Stomach smooth muscle (tissue), 2 donors: ENCODE results near the gene CD9.

Experiments used
- H3K27ac ChIP-seq: one replicate; pipeline ENCODE4 v1.7.0; 2013; ENCODE audit warnings: mild to moderate bottlenecking, low read length, inconsistent platforms
- H3K27me3 ChIP-seq, 2 donors: one replicate each; pipeline ENCODE4 v1.7.0; 2013; ENCODE audit warnings: low read length in 2 of 2; ENCODE audit not compliant: insufficient read depth in 2 of 2, control insufficient read depth in 1 of 2
- H3K36me3 ChIP-seq, 2 donors: one replicate each; pipeline ENCODE4 v1.7.0; 2013; ENCODE audit warnings: low read length in 2 of 2; ENCODE audit not compliant: control insufficient read depth in 2 of 2, insufficient read depth in 2 of 2
- H3K4me1 ChIP-seq: one replicate; pipeline ENCODE4 v1.7.0; 2013; ENCODE audit warnings: low read length; ENCODE audit not compliant: control insufficient read depth, insufficient read depth
- H3K4me3 ChIP-seq, 2 donors: one replicate each; pipeline ENCODE4 v1.7.0; 2013; ENCODE audit warnings: low read length in 2 of 2
- H3K9ac ChIP-seq, 2 donors: one replicate each; pipeline ENCODE4 v1.7.0; 2013; ENCODE audit warnings: low read length in 2 of 2, mild to moderate bottlenecking in 1 of 2
- H3K9me3 ChIP-seq, 2 donors: one replicate each; pipeline ENCODE4 v1.7.0; 2013; ENCODE audit warnings: low read length in 2 of 2; ENCODE audit not compliant: control insufficient read depth in 2 of 2
- donor health status: healthy.
- donor health status: Pancreatic carcinoma.

CD9 gene

GRCh38 chr12:6278439-6279255 lies 78.4 kb downstream of the CD9 start:
- no peaks in the 10 kb centered on the region for H3K27me3 ChIP-seq
- peak overlapping the region; percentile 75 to 85 for H3K9ac ChIP-seq
- H3K4me3 ChIP-seq: peak overlapping the region; percentile 57 to 72
- H3K9me3 ChIP-seq: no peaks in the 10 kb centered on the region
- peaks cover 46% of the 10 kb centered on the region for H3K4me1 ChIP-seq
- no peaks in the 10 kb centered on the region for H3K36me3 ChIP-seq
- H3K27ac ChIP-seq: peak overlapping the region; percentile 84

- no peaks in the 10 kb centered on the region for H3K9me3 ChIP-seq
- peak overlapping the region; percentile 84 for H3K27ac ChIP-seq
- H3K36me3 ChIP-seq: no peaks in the 10 kb centered on the region
- no peaks in the 10 kb centered on the region for H3K27me3 ChIP-seq
- peak overlapping the region; percentile 5 to 38 for H3K9ac ChIP-seq
- no peak overlapping the region for H3K4me3 ChIP-seq
- H3K4me1 ChIP-seq: peaks cover 42% of the 10 kb centered on the region
These were observed 79.0 kb downstream of the CD9 start for GRCh38 chr12:6279256-6279628.

- no peaks in the 10 kb centered on the region for H3K36me3 ChIP-seq
- peaks cover 38% of the 10 kb centered on the region for H3K4me1 ChIP-seq
- no peaks in the 10 kb centered on the region for H3K27me3 ChIP-seq
- H3K4me3 ChIP-seq: peak overlapping the region in 1 of 2 donors; percentile 15
- no peaks in the 10 kb centered on the region for H3K9me3 ChIP-seq
- peak overlapping the region; percentile 21 to 38 for H3K9ac ChIP-seq
- peak overlapping the region; percentile 84 for H3K27ac ChIP-seq
These were observed 79.4 kb downstream of the CD9 start for GRCh38 chr12:6279631-6280030.

- Histone ChIP-seq H3K4me3 (peak overlapping the region; percentile 15 to 26), H3K27me3 (no peaks in the 10 kb centered on the region), H3K27ac (peak overlapping the region; percentile 84), H3K9ac (peak overlapping the region; percentile 36 to 40), H3K9me3 (no peaks in the 10 kb centered on the region), H3K4me1 (peaks cover 40% of the 10 kb centered on the region), H3K36me3 (no peaks in the 10 kb centered on the region)
These were observed 79.9 kb downstream of the CD9 start for GRCh38 chr12:6280053-6280469.

- H3K27me3 ChIP-seq: no peaks in the 10 kb centered on the region
- H3K9me3 ChIP-seq: no peaks in the 10 kb centered on the region
- peak overlapping the region; percentile 84 for H3K27ac ChIP-seq
- H3K9ac ChIP-seq: peak overlapping the region in 1 of 2 donors; percentile 40
- H3K4me3 ChIP-seq: peak overlapping the region in 1 of 2 donors; percentile 26
- H3K36me3 ChIP-seq: no peaks in the 10 kb centered on the region
- H3K4me1 ChIP-seq: peaks cover 41% of the 10 kb centered on the region
These were observed 80.5 kb downstream of the CD9 start for GRCh38 chr12:6280672-6281071.

- H3K36me3 ChIP-seq: no peaks in the 10 kb centered on the region
- H3K4me1 ChIP-seq: peaks cover 41% of the 10 kb centered on the region
- no peak overlapping the region for H3K9ac ChIP-seq
- no peak overlapping the region for H3K4me3 ChIP-seq
- no peaks in the 10 kb centered on the region for H3K9me3 ChIP-seq
- H3K27ac ChIP-seq: no peak overlapping the region
- H3K27me3 ChIP-seq: no peaks in the 10 kb centered on the region
These were observed 81.0 kb downstream of the CD9 start for GRCh38 chr12:6281081-6281809.

- no peaks in the 10 kb centered on the region for H3K27me3 ChIP-seq
- no peaks in the 10 kb centered on the region for H3K9me3 ChIP-seq
- no peak overlapping the region for H3K27ac ChIP-seq
- H3K4me3 ChIP-seq: no peak overlapping the region
- no peaks in the 10 kb centered on the region for H3K36me3 ChIP-seq
- H3K4me1 ChIP-seq: peaks cover 41% of the 10 kb centered on the region
- H3K9ac ChIP-seq: no peak overlapping the region
These were observed 82.2 kb downstream of the CD9 start for GRCh38 chr12:6282453-6282840.

GRCh38 chr12:6284273-6284672 lies 84.1 kb downstream of the CD9 start:
- H3K27ac ChIP-seq: no peak overlapping the region
- H3K4me3 ChIP-seq: no peak overlapping the region
- peaks cover 25% of the 10 kb centered on the region for H3K4me1 ChIP-seq
- H3K36me3 ChIP-seq: no peaks in the 10 kb centered on the region
- H3K9ac ChIP-seq: no peak overlapping the region
- H3K9me3 ChIP-seq: no peaks in the 10 kb centered on the region
- no peaks in the 10 kb centered on the region for H3K27me3 ChIP-seq

GRCh38 chr12:6285063-6285477 lies 84.9 kb downstream of the CD9 start:
- Histone ChIP-seq H3K4me3 (no peak overlapping the region), H3K36me3 (no peaks in the 10 kb centered on the region), H3K9ac (no peak overlapping the region), H3K9me3 (no peaks in the 10 kb centered on the region), H3K27ac (no peak overlapping the region), H3K4me1 (peaks cover 17% of the 10 kb centered on the region), H3K27me3 (no peaks in the 10 kb centered on the region)

- no peak overlapping the region for H3K27ac ChIP-seq
- H3K9ac ChIP-seq: no peak overlapping the region
These were observed 85.5 kb downstream of the CD9 start for GRCh38 chr12:6285532-6286306.

More at GRCh38 chr12:6285532-6286306, 85.5 kb downstream of the CD9 start:
- H3K27me3 ChIP-seq: no peaks in the 10 kb centered on the region
- peaks cover 11% of the 10 kb centered on the region for H3K4me1 ChIP-seq
- H3K9me3 ChIP-seq: no peaks in the 10 kb centered on the region
- H3K4me3 ChIP-seq: no peak overlapping the region
- H3K36me3 ChIP-seq: no peaks in the 10 kb centered on the region
